KBM-7 (cell line): ENCODE data around the gene PIGBOS1.
A peak's percentile ranks its signal among the peaks of the same experiment; 100 is the strongest.

Experiments
- DNase-seq: peaks from one replicate; pipeline ENCODE4 v3.0.0-alpha.2; 2015
- in situ Hi-C: fragments of 300-500 bp; cut with MboI; formaldehyde crosslinking; loops from 2 replicates; pipeline ENCODE4 v1.14.3; 2020; ENCODE audit warnings: low sequenced_read_pairs, low pct_unique_long_range_greater_than_20kb, mixed read lengths

The PIGBOS1 gene

DNA sequence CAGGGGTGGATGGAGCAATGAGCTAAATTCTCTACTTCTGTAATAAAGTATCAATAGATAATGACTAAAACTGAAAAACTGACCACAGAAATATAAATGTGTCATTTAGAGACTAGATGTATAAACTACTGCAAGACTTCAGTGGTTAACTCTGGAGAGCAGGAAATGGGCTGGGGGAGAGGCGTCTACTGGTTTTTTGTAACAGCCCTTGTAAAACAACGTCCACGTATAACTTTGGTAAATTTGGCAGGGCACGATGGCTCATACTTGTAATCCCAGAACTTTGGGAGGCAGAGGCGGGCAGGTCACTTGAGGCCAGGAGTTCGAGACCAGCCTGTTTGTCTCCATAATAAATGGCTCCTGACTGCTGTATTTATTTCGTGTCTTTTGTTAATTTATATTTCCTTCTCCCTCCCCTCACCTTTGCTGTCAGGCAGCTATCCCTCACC lies 41.8 kb downstream of the PIGBOS1 start:
- in situ Hi-C loops, result no loop called here

DNA sequence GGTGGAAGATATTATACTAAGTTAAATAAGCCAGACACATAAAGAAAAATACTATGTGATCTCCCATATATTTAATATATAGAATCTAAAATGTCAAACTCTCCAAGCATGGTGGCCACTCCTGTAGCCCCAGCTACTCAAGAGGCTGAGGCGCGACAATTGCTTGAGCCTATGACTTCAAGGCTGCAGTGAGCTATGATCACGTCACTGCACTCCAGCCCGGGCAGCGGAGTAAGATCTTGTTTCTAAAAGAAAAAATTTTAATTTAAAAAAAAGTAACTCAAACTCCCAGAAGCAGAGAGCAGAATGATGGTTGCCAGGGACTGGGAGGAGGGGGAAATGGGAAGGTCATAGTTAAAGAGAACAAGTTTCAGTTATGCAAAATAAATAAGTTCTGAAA lies 42.6 kb downstream of the PIGBOS1 start:
- in situ Hi-C loops, result no loop called here
- DNase-seq, result no peak

More for the DNA sequence above, 41.8 kb downstream of the PIGBOS1 start:
- DNase-seq, result peak; percentile 86

DNA sequence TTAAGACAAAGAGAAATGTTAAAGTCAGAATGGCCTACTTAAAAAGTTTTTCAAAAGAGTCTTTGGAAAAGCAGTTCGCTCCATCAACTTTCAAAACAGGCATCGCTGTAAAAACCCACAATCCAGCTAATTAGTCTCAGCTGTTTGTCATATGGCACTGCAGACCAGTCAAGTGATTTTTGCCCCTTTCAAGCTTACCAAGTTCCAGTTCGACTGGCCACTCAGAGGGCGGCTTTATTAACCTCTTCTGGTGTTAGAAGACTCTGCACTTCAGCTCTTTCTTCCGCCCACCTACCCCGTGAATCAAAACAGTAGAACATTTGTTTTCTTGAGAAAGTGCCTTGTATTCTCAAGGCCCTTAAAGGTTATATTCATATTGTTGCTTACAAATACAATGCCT lies 48.6 kb downstream of the PIGBOS1 start:
- in situ Hi-C loops, result no loop called here
- DNase-seq, result no peak

DNA sequence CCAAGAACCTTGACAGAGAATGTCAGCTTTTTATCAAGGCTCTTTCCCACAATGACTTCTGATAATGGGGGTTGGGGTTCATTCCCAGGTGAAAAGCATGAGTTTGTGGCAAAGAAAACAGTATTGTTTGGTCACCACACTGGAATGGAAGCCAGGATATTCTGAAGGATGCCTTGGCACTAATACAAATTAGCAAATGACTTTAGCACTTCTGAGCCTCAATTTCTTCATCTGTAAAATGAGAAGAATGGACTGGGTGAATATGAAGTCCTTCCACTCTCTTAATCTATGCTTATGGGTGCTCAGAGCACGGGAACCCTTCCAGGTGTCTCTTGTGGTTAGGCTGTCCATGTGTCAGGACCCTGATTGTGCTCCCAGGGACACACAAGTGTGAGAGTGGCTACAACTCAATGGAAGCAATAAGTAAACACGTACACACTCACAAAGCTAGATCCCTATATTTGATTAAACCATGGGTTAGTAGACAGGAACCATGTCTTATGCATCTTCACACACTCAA lies 50.7 kb downstream of the PIGBOS1 start:
- no peak for DNase-seq
- in situ Hi-C loops, result no loop called here

DNA sequence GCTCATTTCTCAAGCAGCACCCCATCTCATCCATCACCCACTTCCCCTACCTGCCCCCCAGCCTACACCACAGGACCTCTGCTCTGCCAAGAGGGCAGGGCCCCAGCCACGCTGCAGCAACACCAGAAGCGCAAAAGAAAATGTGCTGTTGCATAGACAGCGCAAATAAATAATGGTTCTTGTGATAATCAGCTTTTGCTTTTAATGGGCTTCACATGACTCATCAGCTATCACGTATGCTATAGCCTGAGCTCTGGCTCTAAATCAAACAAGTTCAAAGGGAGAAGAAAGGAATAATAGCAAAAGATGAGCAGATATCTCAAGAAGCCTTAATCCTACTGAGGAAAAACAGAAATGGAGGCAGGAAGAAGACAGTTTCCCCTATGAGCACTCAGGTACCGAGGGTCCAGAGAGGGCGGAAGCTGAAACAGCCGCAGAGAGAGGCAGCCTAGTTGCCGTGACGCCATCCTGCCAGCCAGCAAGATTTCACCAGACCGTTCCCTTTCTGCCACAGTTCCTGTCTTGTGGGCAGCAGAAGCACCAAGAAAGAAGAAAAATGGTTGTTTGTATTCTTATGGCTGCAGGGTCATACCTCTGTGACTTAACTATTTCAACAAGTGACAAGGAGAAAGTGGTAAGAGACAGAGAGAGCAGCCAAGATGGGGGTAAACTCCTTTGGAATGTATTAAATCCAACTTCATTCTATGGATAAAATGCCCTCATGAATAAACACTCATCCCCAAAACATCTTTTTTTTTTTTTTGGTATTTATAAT lies 51.3 kb downstream of the PIGBOS1 start:
- in situ Hi-C loops, result no loop called here
- DNase-seq, result peak; percentile 64
